ENCODE data around the gene TSPAN32. TPM values are rescaled to one million over a fixed set of nuclear protein-coding genes. Genes with fewer than 3 reads are reported as not detected.

The TSPAN32 gene
- polyA plus RNA-seq, 1 experiment: 0.42 TPM

DNA sequence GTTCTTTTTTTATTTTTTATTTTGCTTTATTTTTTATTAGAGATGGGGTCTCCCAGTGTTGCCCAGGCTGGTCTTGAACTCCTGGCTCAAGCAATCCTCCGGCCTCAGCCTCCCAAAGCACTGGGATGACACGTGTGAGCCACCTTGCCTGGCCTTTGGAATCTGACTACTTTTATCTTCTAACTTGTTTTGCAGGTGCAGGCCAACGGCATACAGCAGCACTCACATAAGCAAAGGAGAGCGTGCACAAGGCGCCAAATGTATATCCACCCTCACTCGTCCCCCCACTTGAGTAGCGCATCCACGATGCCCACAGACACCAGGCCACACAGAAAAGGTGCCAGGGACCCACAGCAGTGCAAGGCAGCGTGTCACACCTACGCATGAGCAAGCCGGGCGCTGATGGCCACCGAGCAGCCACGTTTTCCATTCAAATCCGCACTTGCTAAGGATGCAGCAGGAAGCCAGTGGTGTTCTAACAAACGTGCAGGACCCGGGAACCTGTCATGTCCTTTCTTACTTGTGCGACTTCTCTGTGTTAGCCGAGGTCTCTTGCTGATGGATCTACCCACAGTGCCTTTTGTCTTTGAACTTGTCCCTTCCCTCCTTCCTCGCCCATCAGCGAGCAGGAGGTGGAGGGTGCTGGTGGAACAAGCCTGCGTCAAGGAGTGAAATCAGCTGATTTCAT, 37.3 kb upstream of the TSPAN32 start:
- ChIA-PET POLR2A (no interaction called here), CTCF (interaction anchor here (1.0 to 1.8 kb wide), 2 partner anchors 13 to 40 kb away, joined by 3 to 4 read pairs; no protein-coding TSS in a partner anchor)
- peaks cover 13% of the 10 kb centered on the region for H3K27me3 ChIP-seq (ENCODE audit: control insufficient read depth, insufficient read depth, low read length)
- no peak for TF ChIP-seq CTCF (IDR thresholded peaks at IDR 0.05; ENCODE audit: insufficient read depth, low read depth, low read length)
- H3K36me3 ChIP-seq (ENCODE audit: control insufficient read depth, insufficient read depth, low read length): no peaks in the 10 kb centered on the region
- no peak for DNase-seq (ENCODE audit: low read depth)
- H3K4me3 ChIP-seq (ENCODE audit: low read depth, low read length): no peak overlapping the region

DNA sequence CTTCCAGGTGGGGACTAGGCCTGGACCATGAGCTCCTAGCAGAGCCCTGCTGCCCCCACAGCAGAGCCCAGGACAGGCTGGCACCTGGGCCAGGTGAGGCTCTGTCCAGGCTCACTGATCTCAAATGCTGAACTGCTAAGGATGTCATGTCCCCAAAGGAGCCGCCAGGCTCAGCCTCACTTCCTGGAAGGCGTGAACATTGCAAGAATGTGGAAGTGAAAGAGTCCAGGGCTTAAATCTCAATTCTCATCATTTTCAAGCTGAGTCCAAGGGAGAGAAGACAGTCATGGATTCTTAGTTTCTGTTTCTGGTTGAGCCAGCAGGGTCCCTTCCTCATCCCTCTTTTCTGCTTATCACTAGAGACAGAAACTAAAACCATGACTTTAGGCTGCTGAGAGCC, 36.4 kb upstream of the TSPAN32 start:
- TF ChIP-seq CTCF (IDR thresholded peaks at IDR 0.05; ENCODE audit: insufficient read depth, low read depth, low read length): no peak
- ChIA-PET CTCF (interaction anchor here (1.0 kb wide), 1 partner anchor 39 kb away, joined by 3 read pairs; no protein-coding TSS in a partner anchor), POLR2A (no interaction called here)
- no peak overlapping the region for H3K4me3 ChIP-seq (ENCODE audit: low read depth, low read length)
- DNase-seq (ENCODE audit: low read depth): no peak
- H3K27me3 ChIP-seq (ENCODE audit: control insufficient read depth, insufficient read depth, low read length): peaks cover 14% of the 10 kb centered on the region
- H3K36me3 ChIP-seq (ENCODE audit: control insufficient read depth, insufficient read depth, low read length): no peaks in the 10 kb centered on the region

- TF ChIP-seq CTCF (IDR thresholded peaks at IDR 0.05; ENCODE audit: insufficient read depth, low read depth, low read length): no peak
- Histone ChIP-seq H3K36me3 (ENCODE audit: control insufficient read depth, insufficient read depth, low read length) (no peaks in the 10 kb centered on the region), H3K4me3 (ENCODE audit: low read depth, low read length) (no peak overlapping the region), H3K27me3 (ENCODE audit: control insufficient read depth, insufficient read depth, low read length) (peaks cover 16% of the 10 kb centered on the region)
- no peak for DNase-seq (ENCODE audit: low read depth)
- ChIA-PET POLR2A (no interaction called here), CTCF (no interaction called here)
Measured at GRCh38 chr11:2265854-2266585, 35.8 kb upstream of the TSPAN32 start.

DNA sequence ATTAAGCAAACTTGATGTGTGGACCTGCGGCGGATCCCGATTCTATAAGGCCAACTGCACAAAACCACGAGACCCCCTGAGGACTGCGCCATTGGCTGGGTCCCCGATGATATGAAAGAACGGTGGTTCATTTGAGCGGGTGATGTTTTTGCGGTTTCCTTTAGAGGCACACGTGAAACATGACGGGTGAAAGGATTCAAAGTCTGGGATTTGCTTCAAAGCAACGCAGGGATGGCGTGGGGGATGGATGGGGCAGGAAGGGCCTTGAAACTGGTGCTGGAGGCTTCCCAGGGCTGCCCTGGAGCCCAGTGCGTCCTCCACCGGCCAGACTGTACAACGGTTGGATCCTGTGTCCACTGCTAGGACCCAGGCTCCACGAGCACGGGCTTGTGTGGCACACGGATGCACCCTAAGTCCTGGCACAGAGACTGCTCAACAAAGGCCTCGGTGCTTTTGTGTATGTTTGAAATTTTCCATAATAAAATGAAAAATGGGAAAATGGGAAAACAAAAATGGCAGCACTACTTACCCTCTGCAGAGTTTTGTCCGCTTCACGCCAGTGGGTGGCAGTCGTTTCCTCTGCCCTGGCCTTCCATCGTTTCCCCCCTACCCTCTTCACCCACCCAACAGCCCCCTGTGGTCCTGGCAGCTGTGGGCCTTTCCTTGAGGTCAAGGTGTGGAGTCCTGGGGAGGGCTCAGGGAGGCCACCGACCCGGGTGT, 35.1 kb upstream of the TSPAN32 start:
- Histone ChIP-seq H3K4me3 (ENCODE audit: low read depth, low read length) (no peak overlapping the region), H3K27me3 (ENCODE audit: control insufficient read depth, insufficient read depth, low read length) (peaks cover 20% of the 10 kb centered on the region), H3K36me3 (ENCODE audit: control insufficient read depth, insufficient read depth, low read length) (no peaks in the 10 kb centered on the region)
- DNase-seq (ENCODE audit: low read depth): no peak
- ChIA-PET POLR2A (no interaction called here), CTCF (interaction anchor here (1.0 to 1.1 kb wide), 2 partner anchors 38 to 154 kb away, joined by 3 read pairs; no protein-coding TSS in a partner anchor)
- no peak for TF ChIP-seq CTCF (IDR thresholded peaks at IDR 0.05; ENCODE audit: insufficient read depth, low read depth, low read length)

- H3K27me3 ChIP-seq (ENCODE audit: control insufficient read depth, insufficient read depth, low read length): peaks cover 23% of the 10 kb centered on the region
- H3K4me3 ChIP-seq (ENCODE audit: low read depth, low read length): no peak overlapping the region
- CTCF ChIA-PET: interaction anchor here (1.0 to 1.1 kb wide), 2 partner anchors 38 to 153 kb away, joined by 3 read pairs; no protein-coding TSS in a partner anchor
- no peak for DNase-seq (ENCODE audit: low read depth)
- POLR2A ChIA-PET: no interaction called here
- no peaks in the 10 kb centered on the region for H3K36me3 ChIP-seq (ENCODE audit: control insufficient read depth, insufficient read depth, low read length)
- no peak for TF ChIP-seq CTCF (IDR thresholded peaks at IDR 0.05; ENCODE audit: insufficient read depth, low read depth, low read length)
Measured at GRCh38 chr11:2267306-2267850, 34.4 kb upstream of the TSPAN32 start.

Measured in BJ (cell line).